HG03439 (cell line): ENCODE data around the gene DGKQ.
A peak's percentile ranks its signal among the peaks of the same experiment; 100 is the strongest.

Experiments used
- ATAC-seq: cut with Tn5 transposase; IDR thresholded peaks from one replicate; pipeline ENCODE4 v1.9.1; 2021; ENCODE audit warnings: mild to moderate bottlenecking, moderate library complexity; ENCODE audit not compliant: unreplicated experiment

Gene DGKQ

GRCh38 chr4:996030-996996 is 22.9 kb upstream of the DGKQ start:
- no peak for ATAC-seq

GRCh38 chr4:995311-996026 is 22.1 kb upstream of the DGKQ start:
- no peak for ATAC-seq

DNA sequence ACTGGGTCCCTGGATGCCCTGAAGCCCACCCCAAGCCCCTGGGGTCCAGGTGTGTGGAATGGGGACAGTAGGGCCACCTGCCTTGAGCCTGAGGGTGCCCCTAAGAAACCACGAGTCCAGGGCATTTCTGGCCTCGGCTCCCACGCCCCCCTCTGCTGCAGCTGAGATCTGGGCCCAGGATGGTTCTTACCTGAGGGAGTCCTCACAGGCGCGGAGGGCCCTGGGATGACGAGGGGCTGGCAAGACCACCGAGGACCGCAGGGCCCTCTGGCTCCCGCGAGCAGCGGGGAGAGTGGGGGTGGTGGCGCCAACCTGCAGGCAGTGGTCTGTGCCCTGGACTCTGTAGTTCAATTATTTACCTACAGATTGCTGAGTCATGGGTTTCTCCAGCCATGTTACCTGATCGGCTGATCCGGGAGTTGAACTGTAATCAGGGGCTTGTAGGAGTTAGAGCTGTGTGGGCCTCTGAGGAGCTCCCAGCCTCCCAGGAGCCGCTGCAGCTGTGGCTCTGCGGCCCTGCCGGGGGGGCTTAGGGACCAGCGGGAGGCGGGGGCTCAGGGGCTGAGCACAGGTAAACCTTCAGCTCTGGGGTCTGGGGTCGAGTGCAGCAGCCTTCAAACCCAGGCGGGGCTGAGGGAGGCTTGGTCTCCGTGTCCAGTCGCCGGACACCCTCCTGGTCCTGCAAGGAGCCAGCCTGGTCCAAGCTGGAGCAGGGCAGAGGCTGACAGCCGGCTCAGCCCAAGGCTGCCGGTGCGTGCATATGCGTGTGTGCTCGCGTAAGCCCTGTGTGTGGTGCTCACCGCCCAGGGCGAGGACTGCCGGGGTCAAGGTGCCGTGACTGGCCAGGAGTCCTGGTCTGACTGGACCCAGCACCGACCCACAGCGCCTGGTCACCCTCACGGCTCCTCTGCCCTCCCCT is 20.0 kb upstream of the DGKQ start, which contains the start of gene SLC26A1:
SLC26A1 (minus strand) TSS at position 294 of the 919 bp plus-strand sequence. CDS start 1,701 bp downstream, outside the sequence.
- ATAC-seq = no peak

- no peak for ATAC-seq
Observed at GRCh38 chr4:992297-993110, 19.1 kb upstream of the DGKQ start.

DNA sequence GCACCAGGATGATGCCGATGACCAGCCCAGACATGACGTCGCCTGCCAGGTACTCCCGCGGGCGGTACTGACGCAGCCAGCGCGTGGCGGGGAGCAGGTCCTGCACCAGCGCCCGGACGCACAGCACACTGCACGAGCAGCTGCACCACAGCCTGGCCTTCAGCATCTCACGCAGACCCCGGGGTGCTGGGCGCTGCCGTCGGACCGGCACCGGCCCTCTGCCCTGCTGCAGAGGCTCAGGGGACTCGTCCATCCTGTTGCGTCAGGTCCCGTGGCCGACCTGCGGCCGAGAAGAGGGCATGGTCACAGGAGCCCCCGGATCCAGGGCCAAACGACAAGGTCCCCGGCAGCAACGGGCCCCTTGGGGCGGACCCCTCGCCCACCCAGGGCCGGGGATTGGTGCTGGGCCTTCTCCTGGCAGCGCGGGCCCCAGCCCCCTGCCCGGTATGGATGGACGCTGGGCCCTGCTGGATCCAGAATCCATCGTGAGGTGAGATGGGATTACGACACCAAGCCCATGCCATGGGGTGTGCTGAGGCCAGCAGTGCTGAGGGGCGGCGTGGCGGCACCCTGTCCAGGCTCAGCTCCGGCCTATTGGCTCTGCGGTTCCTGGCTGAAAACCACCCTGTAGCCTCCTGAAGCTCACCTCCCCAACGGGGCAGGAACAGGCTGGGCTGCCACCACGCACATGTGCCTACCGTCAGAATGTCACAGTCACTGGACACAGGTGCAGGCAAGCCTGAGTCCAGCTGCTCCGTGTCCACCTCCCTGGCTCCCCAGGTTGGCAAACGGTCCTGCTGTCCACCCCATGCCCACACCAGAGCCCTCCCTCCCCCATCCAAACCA is 18.3 kb upstream of the DGKQ start:
- ATAC-seq = no peak

DNA sequence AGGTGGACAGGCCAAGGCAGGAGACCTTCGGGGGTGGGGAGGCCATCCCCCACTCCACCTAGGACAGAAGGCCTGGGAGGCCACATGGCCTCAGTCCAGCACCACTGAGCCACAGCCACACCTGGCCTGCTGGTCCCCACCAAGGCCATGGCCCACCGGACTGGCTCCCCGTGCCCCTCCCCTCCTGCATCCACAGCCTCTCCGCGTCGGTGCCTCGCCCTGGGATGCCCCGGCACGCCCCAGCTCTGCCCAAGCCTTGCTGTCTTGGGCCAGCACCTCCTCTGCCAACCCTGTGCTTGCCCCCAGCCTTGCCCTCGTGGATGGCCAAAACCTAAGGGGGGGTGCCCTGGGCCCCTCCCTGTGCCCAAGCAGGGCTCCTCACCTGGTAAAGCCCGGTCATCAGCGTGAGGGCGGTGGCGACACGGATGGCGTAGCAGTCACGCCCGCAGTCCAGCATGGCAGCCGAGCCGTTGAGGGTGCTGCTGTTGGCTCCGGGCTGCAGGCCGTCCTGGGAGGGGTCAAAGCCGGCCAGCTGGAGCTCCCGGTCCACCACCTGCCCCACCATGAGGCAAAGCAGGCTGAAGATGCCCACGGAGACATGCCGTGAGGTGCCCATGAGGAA is 17.5 kb upstream of the DGKQ start:
- ATAC-seq = no peak

DNA sequence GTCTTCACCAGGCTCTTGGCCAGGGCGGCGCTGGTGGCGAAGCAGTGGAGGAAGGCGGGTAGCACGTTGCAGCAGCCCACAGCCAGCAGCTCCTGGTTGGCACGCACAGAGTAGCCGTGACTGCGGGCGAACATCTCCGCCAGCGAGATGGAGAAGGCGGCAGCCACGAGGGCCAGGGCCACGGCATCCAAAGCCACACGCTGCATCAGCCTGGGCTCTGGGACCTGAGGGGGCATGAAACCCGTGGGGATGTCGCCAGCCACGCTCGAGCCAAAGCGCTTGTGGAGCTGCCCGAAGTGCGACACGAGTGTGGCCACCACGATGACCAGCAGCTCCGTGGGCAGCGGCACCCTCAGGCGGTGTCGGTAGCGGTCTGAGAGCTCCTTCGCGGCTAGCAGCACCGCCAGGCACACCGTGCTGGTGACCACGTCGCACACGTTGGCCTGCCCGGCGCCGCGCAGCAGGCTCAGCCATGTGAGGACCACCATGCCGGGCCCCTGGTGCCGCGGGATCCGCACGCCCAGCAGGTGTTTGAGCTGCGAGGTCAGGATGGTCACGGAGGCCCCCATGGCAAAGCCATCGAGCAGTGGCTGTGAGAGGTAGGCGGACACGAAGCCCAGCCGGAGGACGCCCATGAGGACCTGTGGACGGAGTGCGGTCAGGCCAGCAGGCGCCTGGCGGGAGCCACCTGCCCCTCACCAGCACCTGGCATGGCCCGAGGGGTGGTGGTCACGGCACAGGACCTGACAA is 16.5 kb upstream of the DGKQ start:
- ATAC-seq = no peak

DNA sequence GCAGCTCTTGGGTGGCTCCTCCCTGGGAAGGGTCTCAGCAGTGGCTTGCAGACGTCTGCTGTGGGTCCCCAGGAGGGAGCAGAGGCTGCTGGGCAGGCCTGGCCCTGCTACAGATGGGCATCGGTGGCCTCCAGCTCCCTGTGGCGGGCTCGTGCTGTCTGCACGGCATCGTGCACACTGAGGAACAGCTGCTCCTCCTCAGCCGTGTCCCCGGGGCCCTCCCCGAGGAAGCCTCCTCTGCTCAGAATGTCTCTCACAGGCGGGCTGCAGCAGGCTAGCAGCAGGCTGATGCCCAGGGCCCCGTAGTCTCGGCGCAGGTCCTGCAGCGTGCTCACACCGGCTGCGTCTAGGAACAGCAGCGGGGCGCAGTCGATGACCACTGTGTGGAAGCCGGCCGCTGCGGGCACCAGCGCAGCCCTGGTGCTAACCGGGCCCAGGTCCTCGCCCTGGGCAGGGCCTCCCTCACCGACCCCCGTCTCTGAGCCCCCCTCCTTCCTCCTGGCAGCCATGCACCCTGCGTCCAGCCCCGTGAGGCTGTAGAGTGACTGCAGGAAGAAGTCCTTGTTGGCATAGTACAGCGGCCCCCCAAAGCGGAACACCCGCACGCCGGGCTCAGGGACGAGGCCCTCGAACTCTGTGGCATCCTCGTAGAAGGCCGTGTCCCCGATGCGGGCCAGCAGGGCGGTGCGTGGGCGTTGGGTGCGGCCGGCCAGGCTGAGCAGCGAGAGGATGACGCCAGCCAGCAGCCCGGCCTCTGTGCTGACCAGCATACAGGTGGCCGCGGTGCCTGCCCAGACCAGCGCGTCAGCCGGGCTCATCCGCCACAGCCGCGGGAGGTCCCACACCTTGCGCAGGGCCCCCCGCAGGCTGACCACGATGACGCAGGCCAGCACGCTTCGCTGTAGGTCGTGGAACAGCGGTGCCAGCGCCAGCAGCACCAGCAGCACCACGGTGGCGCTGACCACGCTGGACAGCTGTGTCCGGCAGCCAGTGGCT is 15.7 kb upstream of the DGKQ start:
- ATAC-seq = no peak

DNA sequence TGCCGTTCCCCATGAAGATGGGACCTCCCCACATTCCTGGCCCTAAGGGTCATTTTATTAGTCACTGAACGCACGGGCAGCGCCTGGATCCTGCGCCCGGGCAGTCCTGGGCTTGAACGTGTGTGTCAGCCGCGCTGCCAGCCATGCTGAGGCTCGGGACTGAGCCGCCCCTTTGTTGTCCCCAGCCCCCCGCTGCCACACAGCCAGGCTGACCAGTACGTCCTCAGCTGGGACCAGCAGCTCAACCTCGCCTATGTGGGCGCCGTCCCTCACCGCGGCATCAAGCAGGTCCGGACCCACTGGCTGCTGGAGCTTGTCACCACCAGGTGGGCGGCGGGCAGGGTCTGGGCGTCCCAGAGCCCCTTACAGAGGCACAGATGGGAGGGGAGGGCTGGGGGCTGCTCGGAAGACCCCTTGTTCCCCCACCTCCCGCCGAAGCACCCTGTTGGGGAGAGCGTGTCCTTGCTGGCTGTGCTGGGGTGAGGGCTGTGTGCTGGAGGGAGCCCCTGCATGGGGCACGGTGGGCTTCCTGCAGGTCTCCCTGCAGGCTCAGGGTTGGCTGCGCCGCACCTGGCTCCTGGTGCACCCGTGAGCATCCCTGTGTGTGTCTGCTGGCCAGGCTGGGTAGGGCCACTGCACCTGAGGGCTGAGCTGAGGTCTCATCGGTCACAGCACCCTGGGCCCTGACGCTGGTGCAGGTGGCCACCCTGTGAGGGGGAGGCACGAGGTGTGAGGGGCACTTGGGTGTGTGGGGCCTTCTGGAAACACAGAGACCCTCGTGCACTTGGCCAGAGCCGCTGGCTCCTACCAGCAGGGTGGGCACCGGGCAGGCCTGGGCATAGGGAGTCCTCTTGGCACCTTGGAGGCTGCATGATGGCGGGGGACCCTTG is 14.5 kb upstream of the DGKQ start:
- ATAC-seq = no peak

- ATAC-seq = peak; percentile 72
Observed at GRCh38 chr4:986879-987623, 13.7 kb upstream of the DGKQ start, which contains the start of gene IDUA. Gene IDUA, plus strand, starts transcription at chr4:987044. Its CDS starts 41 bp downstream, at chr4:987085.

- ATAC-seq = peak; percentile 19
Observed at GRCh38 chr4:986428-986878, 13.1 kb upstream of the DGKQ start.

GRCh38 chr4:985123-985830 is 11.9 kb upstream of the DGKQ start:
- ATAC-seq = no peak

DNA sequence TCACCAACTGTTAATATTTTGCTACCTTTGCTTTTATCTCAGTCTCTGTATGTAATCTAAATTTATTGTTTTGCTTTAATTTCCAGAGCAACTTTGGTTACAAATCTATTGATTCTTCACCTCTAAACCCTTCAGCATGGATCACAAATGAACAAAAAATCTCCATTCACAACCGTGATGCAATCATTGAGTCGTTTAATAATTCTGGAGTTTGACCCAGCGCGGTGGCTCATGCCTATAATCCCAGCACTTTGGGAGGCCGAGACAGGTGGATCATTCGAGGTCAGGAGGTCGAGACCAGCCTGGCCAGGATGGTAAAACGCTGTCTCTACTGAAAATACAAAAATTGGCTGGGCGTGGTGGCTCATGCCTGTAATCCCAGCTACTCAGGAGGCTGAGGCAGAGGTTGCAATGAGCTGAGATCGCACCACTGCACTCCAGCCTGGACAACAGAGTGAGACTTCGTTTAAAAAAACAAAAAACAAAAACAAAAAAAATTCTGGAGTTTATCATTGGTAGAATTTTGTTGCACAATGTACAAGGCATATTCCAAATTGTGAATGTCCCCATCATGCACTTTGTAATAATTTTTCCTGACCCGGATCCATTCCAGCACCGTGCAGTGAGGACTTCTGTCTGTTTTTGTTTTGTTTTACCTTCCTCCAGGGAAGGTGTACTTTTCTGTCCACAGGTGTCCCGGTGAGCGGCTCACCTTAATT is 11.1 kb upstream of the DGKQ start:
- no peak for ATAC-seq

DNA sequence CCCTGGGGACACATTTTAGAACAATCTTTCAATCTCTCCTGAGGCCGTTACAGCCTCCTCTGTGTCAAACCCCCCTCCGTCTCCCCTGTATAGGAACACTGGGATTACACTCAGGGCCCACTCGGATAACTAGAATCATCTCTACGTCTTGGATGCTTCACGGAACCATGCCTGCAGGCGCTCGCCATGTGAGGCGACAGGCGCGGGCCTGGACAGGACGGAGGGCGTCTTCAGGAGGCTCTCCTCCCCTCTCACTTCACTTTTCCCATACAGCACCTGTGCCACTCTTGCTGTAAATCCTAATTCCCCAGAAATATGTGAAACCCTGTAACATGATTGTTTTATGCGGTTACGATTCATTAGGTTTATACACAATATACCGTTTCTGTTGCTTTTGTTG is 9.4 kb upstream of the DGKQ start:
- no peak for ATAC-seq
